Activated T-helper 2 cell treated with anti-CD3 and anti-CD28 coated beads, Interferon-gamma antibody, Interleukin-2, Interleukin-4, amounts not matched to agents 10 μg/mL and 5 μg/mL and 100 μg/mL, durations not matched to agents 14 hours and 24 hours and 36 hours (primary cell): ENCODE data around the gene RMRP. TPM values are rescaled to one million over a fixed set of nuclear protein-coding genes. Genes with fewer than 3 reads are reported as not detected.
"Not testable (repeated sequence)": the region's sequence is repeated elsewhere in the genome, so short reads cannot be mapped to it uniquely, and the experiment has no call there.

ENCODE experiments used
- DNase-seq: peaks from one replicate; pipeline ENCODE4 v3.0.0; 2021; ENCODE audit warnings: low spot score
- H3K27ac Mint-ChIP-seq: one replicate; pipeline ENCODE4 v1.8.0; 2021; ENCODE audit warnings: mixed read lengths
- H3K27me3 Mint-ChIP-seq: one replicate; pipeline ENCODE4 v1.8.0; 2021; ENCODE audit warnings: low read depth, mixed read lengths
- H3K36me3 Mint-ChIP-seq: one replicate; pipeline ENCODE4 v1.8.0; 2021; ENCODE audit warnings: low read depth, mixed read lengths
- H3K4me1 Mint-ChIP-seq: one replicate; pipeline ENCODE4 v1.8.0; 2021; ENCODE audit warnings: low read depth, mixed read lengths
- H3K4me3 Mint-ChIP-seq: one replicate; pipeline ENCODE4 v1.8.0; 2021; ENCODE audit warnings: low read depth, mild to moderate bottlenecking, moderate library complexity, mixed read lengths
- H3K9me3 Mint-ChIP-seq: one replicate; pipeline ENCODE4 v1.8.0; 2021; ENCODE audit warnings: mixed read lengths
- intact Hi-C: fragments of 100-400 bp; cut with micrococcal nuclease; formaldehyde crosslinking; loops from one replicate; pipeline ENCODE4 v1.15.1; 2023
- total RNA-seq: library from RNA; stranded (reverse); gene quantifications from 2 replicates; pipeline ENCODE4 v1.2.3, GENCODE V29; 2022

The RMRP gene
- total RNA-seq, 1 donor from 2014 or later = 5,290 TPM

DNA sequence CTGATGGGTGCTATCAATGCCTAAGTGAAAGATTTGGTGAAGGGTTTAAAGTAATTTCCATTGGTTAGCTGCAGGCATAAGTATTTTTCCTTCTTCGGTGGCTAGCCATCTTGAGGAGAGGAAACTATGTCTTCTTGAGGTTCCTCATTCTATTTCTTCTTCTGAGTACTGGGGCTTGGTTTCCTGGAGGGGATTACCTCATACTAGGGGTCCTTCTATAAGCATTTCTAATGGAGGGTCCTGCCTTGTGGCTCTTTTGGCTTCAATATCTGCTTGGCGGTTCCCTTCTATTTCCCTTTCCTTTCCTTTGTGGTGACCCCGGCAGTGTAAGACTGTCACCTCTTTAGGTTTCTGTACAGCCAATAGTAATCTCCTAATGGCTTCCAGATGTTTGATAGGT lies 16.3 kb downstream of the RMRP start:
- H3K27me3 Mint-ChIP-seq, H3K27ac Mint-ChIP-seq, DNase-seq, intact Hi-C loops, H3K4me3 Mint-ChIP-seq: not testable (repeated sequence)
- peaks cover 51% of the 10 kb centered on the region for H3K36me3 Mint-ChIP-seq
- H3K9me3 Mint-ChIP-seq = peaks cover 12% of the 10 kb centered on the region
- H3K4me1 Mint-ChIP-seq = peaks cover 49% of the 10 kb centered on the region

DNA sequence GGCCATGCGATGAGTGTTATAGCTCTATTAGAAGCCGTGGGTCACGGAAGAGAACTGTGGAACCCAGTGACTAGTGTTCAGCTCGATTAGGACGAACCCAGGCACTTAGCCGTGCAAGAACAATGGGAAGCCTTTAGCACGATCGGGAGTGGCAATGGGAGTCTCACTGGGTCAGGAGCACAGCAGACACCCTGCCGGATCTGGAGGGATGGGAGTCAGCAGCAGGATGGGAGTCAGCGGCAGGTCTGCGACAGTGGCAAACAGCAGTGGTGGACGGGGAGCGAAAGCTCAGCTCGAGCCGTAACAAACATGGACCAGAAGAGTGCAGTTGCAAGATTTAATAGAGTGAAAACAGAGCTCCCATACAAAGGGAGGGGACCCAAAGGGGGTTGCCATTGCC lies 17.4 kb downstream of the RMRP start:
- DNase-seq, H3K4me3 Mint-ChIP-seq, intact Hi-C loops, H3K27me3 Mint-ChIP-seq: not testable (repeated sequence)
- Mint-ChIP-seq H3K4me1 (peaks cover 54% of the 10 kb centered on the region), H3K9me3 (peaks cover 12% of the 10 kb centered on the region), H3K36me3 (peaks cover 48% of the 10 kb centered on the region), H3K27ac (peak overlapping the region; percentile 78)

DNA sequence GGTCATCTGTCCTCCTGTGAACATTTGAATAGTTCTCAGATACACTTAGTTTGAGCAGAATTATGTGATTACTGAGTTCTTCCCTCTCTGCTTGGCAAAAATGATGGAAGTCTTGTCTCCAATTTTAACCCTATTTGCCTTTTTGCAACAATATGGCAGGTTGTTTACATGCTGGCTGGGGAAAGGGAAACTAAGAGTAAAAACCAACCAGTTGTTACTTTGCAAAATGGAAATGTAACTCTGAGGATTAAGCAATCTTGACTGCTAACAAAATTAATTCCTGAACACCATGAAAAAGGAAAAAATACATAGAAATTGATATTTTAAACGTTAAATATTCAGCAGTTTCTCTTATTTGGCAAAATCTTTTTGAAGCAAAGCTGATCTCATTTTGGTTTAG lies 18.2 kb downstream of the RMRP start:
- Mint-ChIP-seq H3K27ac (peak overlapping the region; percentile 96), H3K4me3 (peak overlapping the region; percentile 51), H3K36me3 (peaks cover 46% of the 10 kb centered on the region), H3K9me3 (peaks cover 12% of the 10 kb centered on the region), H3K4me1 (peaks cover 58% of the 10 kb centered on the region), H3K27me3 (no peaks in the 10 kb centered on the region)
- DNase-seq = no peak
- intact Hi-C loops = loop anchor here (5.0 kb wide), 1 partner anchor 1262 kb away; the partner anchor contains the start of gene MYORG

GRCh38 chr9:35639225-35639624 lies 18.6 kb downstream of the RMRP start:
- not testable (repeated sequence) for H3K27me3 Mint-ChIP-seq, DNase-seq
- peak overlapping the region; percentile 96 for H3K27ac Mint-ChIP-seq
- H3K36me3 Mint-ChIP-seq = peaks cover 42% of the 10 kb centered on the region
- H3K9me3 Mint-ChIP-seq = peaks cover 12% of the 10 kb centered on the region
- intact Hi-C loops = loop anchor here (5.0 kb wide), 1 partner anchor 1262 kb away; the partner anchor contains the start of gene MYORG
- peak overlapping the region; percentile 51 for H3K4me3 Mint-ChIP-seq
- peaks cover 55% of the 10 kb centered on the region for H3K4me1 Mint-ChIP-seq

GRCh38 chr9:35638751-35639150 lies 19.1 kb downstream of the RMRP start:
- H3K27me3 Mint-ChIP-seq, DNase-seq, H3K4me3 Mint-ChIP-seq: not testable (repeated sequence)
- H3K9me3 Mint-ChIP-seq = peaks cover 12% of the 10 kb centered on the region
- intact Hi-C loops = loop anchor here (5.0 kb wide), 1 partner anchor 1261 kb away; the partner anchor contains the start of gene MYORG
- H3K4me1 Mint-ChIP-seq = peaks cover 54% of the 10 kb centered on the region
- peaks cover 41% of the 10 kb centered on the region for H3K36me3 Mint-ChIP-seq
- peak overlapping the region; percentile 18 for H3K27ac Mint-ChIP-seq

DNA sequence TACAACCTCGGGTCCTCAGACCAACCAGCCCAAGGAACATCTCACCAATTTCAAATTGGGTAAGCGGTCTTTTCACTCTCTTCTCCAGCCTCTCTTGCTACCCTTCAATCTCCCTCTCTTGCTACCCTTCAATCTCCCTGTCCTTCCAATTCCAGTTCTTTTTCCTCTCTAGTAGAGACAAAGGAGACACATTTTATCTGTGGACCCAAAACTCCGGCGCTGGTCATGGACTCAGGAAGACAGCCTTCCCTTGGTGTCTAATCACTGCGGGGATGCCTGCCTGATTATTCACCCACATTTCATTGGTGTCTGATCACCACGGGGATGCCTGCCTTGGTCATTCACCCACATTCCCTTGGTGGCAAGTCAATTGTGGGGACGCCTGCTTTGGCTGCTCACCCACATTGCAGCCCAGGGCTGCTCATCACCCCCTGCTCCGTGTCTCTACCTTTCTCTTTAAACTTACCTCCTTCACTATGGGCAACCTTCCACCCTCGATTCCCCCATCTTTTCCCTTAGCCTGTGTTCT lies 20.3 kb downstream of the RMRP start:
- Mint-ChIP-seq H3K4me1 (peaks cover 52% of the 10 kb centered on the region), H3K9me3 (peaks cover 12% of the 10 kb centered on the region), H3K36me3 (peaks cover 31% of the 10 kb centered on the region), H3K27ac (peak overlapping the region; percentile 16)
- DNase-seq, H3K4me3 Mint-ChIP-seq, H3K27me3 Mint-ChIP-seq: not testable (repeated sequence)
- intact Hi-C loops = loop anchor here (5.0 kb wide), 1 partner anchor 1260 kb away; the partner anchor contains the start of gene MYORG

DNA sequence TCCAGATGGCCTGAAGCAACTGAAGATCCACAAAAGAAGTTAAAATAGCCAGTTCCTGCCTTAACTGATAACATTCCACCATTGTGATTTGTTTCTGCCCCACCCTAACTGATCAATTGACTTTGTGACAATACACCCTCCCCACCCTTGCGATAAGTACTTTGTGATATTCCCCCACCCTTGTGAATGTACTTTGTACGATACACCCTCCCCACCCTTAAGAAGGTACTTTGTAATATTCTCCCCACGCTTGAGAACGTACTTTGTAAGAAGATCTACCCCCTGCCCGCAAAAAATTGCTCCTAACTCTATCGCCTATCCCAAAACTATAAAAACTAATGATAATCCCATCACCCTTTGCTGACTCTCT lies 21.0 kb downstream of the RMRP start:
- H3K4me1 Mint-ChIP-seq = peaks cover 52% of the 10 kb centered on the region
- intact Hi-C loops = loop anchor here (5.0 kb wide), 1 partner anchor 1260 kb away; the partner anchor contains the start of gene MYORG
- not testable (repeated sequence) for H3K27me3 Mint-ChIP-seq, H3K4me3 Mint-ChIP-seq, DNase-seq
- H3K36me3 Mint-ChIP-seq = peaks cover 25% of the 10 kb centered on the region
- peak overlapping the region; percentile 24 for H3K27ac Mint-ChIP-seq
- H3K9me3 Mint-ChIP-seq = peaks cover 12% of the 10 kb centered on the region

DNA sequence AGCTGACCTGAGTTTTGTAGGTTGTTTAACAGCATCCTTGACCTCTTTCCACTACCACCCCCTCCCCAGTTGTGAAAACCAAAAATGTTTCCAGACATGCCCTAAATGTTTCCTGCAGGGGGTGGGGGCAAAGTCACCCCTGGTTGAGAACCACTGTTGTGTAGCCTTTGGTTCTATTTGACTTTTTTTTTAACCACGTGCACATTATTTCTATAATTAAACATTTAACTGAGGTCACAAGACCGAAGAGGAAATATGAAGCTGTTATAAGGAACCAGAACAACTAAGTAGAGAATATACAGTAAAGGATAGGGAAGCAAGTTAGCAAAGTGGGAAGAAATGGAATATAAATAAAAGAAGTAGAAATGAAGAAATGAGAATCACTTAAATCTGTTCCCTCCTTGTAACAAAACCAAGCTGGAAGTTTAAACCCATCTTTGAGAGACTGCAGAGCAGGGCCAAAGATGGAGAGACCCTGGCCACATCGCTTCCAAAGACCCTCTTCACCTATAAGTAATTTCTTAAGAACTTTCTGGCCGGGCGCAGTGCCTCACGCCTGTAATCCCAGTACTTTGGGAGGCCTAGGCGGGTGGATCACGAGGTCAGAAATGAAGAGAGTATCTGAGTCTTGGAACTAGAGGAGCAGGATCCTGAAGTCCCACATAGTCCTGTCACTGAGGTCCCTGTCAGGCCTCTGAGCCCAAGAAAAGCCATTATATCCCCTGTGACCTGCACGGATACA lies 21.5 kb downstream of the RMRP start:
- peaks cover 12% of the 10 kb centered on the region for H3K9me3 Mint-ChIP-seq
- DNase-seq = no peak
- no peak overlapping the region for H3K4me3 Mint-ChIP-seq
- no peaks in the 10 kb centered on the region for H3K27me3 Mint-ChIP-seq
- H3K4me1 Mint-ChIP-seq = peaks cover 48% of the 10 kb centered on the region
- H3K36me3 Mint-ChIP-seq = peaks cover 20% of the 10 kb centered on the region
- peak overlapping the region; percentile 76 for H3K27ac Mint-ChIP-seq
- intact Hi-C loops = loop anchor here (5.0 kb wide), 1 partner anchor 1259 kb away; the partner anchor contains the start of gene MYORG

- peaks cover 6% of the 10 kb centered on the region for H3K9me3 Mint-ChIP-seq
- no peak for DNase-seq
- H3K36me3 Mint-ChIP-seq = peaks cover 14% of the 10 kb centered on the region
- intact Hi-C loops = loop anchor here (2.0 to 5.0 kb wide), 2 partner anchors 17 to 1258 kb away; partner anchors contain the start of genes CD72 and MYORG
- H3K4me3 Mint-ChIP-seq = no peak overlapping the region
- H3K4me1 Mint-ChIP-seq = peaks cover 47% of the 10 kb centered on the region
- peak overlapping the region; percentile 44 for H3K27ac Mint-ChIP-seq
- H3K27me3 Mint-ChIP-seq = no peaks in the 10 kb centered on the region
These were observed 22.1 kb downstream of the RMRP start for GRCh38 chr9:35635730-35636129.

DNA sequence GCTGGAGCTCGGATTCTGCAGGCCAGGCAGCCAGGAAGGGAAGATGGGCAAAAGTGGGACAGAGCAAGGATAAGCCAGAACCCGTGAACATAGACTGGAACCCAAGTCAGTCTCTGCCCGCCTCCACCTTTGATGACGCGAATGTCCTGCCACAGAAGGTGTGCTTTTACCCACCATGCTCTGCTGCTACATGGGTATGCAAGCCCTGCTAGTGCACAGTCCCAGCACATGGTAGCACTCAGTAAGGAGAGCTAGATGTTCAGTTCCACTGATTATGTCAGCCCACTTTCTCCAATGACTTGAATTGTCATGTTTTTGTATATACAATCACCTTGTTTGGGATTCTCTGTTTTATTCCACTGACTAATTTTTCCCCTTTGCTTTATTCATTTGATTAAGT lies 28.2 kb downstream of the RMRP start:
- DNase-seq = no peak
- H3K9me3 Mint-ChIP-seq = no peaks in the 10 kb centered on the region
- no peaks in the 10 kb centered on the region for H3K36me3 Mint-ChIP-seq
- intact Hi-C loops = no loop called here
- no peak overlapping the region for H3K4me3 Mint-ChIP-seq
- peaks cover 22% of the 10 kb centered on the region for H3K4me1 Mint-ChIP-seq
- no peak overlapping the region for H3K27ac Mint-ChIP-seq
- no peaks in the 10 kb centered on the region for H3K27me3 Mint-ChIP-seq

- intact Hi-C loops = no loop called here
- Mint-ChIP-seq H3K9me3 (no peaks in the 10 kb centered on the region), H3K36me3 (no peaks in the 10 kb centered on the region), H3K27ac (no peak overlapping the region), H3K4me3 (no peak overlapping the region), H3K4me1 (peaks cover 22% of the 10 kb centered on the region), H3K27me3 (no peaks in the 10 kb centered on the region)
- no peak for DNase-seq
These were observed 29.3 kb downstream of the RMRP start for GRCh38 chr9:35628389-35628991.

GRCh38 chr9:35627575-35627974 lies 30.2 kb downstream of the RMRP start:
- H3K36me3 Mint-ChIP-seq = no peaks in the 10 kb centered on the region
- peaks cover 22% of the 10 kb centered on the region for H3K4me1 Mint-ChIP-seq
- H3K27me3 Mint-ChIP-seq = no peaks in the 10 kb centered on the region
- H3K4me3 Mint-ChIP-seq = no peak overlapping the region
- no peaks in the 10 kb centered on the region for H3K9me3 Mint-ChIP-seq
- no peak for DNase-seq
- H3K27ac Mint-ChIP-seq = no peak overlapping the region
- intact Hi-C loops = no loop called here

GRCh38 chr9:35619800-35620158 lies 38.0 kb downstream of the RMRP start:
- Mint-ChIP-seq H3K9me3 (no peaks in the 10 kb centered on the region), H3K4me3 (peak overlapping the region; percentile 47), H3K27me3 (no peaks in the 10 kb centered on the region), H3K4me1 (peaks cover 62% of the 10 kb centered on the region), H3K27ac (peak overlapping the region; percentile 95), H3K36me3 (peaks cover under 1% of the 10 kb centered on the region)
- intact Hi-C loops = loop anchor here (1.0 to 2.0 kb wide), 4 partner anchors 15 to 113 kb away; partner anchors contain the start of genes CREB3 and TLN1
- DNase-seq = no peak
